SH-SY5Y (cell line): ENCODE results near the gene CRTC3.

Source experiments
- GATA2 ChIP-seq: IDR thresholded peaks from 2 replicates; pipeline ENCODE4 v1.6.1; 2011; ENCODE audit warnings: mild to moderate bottlenecking, low read depth, low read length
- GATA3 ChIP-seq: IDR thresholded peaks from 2 replicates; pipeline ENCODE4 v1.6.1; 2011; ENCODE audit warnings: low read depth, mild to moderate bottlenecking, low read length, moderate library complexity

Gene CRTC3

GRCh38 chr15:90609242-90610180 is 79.8 kb downstream of the CRTC3 start:
- no peak for TF ChIP-seq GATA3
- no peak for TF ChIP-seq GATA2

GRCh38 chr15:90610190-90610589 is 80.5 kb downstream of the CRTC3 start:
- TF ChIP-seq GATA3 (no peak), GATA2 (no peak)

DNA sequence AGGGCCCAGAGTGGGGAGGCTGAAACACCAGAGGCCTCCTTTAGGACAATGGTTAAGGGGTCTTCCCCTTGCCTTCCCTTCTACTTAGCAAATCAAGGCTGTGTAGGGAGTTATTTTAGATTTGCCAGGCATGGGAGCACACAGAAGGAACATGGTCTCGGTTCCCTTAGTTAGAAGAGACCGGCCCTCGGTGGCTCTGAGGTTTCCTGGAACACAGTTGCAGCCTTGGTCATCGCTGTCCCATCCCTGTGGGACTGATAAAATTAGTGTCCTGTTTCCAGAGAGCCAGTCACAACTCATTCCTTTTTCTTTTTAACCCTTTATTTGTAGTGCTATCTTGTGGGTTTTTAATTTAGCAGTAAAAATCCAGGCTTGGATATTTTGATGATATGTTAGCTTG is 81.4 kb downstream of the CRTC3 start:
- no peak for TF ChIP-seq GATA3

GRCh38 chr15:90617171-90617570 is 87.4 kb downstream of the CRTC3 start:
- TF ChIP-seq GATA3: no peak

- no peak for TF ChIP-seq GATA3
- no peak for TF ChIP-seq GATA2
Measured at GRCh38 chr15:90617668-90618097, 88.0 kb downstream of the CRTC3 start.

DNA sequence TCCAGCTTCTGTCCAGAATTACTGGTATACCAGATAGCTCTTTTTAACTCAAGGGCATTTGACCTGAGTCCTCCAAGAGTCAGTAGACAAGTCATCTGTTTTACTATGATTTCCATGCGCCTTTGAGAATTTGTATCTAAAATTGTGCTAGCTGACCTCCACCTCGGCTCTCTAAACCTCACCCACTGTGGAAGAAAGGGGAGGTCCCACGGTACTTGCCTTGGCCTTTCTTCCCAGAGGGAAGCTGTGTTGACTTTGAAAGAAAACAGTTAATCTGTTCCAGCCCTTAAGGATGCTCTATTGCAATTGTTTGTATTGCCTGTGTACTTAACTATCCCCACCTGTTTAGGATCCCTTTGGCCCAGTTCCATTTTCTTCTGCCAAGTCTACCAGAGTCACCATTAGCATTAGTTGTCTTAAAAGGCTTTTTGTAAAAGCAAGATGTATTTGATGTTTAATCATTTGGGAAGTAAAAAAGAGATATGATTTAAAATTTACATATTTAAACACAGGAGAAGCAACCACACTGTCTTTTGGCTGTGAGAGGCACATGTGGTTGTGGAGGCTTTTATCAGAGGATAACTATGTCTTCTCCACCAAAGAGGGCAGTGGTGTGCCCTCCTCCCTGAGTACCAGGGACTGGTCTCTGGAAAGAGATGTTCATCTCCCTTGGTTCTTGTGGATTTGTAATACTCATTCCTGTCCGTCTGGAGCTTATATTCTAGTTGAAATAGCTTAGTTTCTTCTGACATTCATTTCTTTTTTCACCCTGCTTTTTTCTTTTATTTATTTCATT is 88.8 kb downstream of the CRTC3 start:
- TF ChIP-seq GATA3: no peak
- no peak for TF ChIP-seq GATA2

DNA sequence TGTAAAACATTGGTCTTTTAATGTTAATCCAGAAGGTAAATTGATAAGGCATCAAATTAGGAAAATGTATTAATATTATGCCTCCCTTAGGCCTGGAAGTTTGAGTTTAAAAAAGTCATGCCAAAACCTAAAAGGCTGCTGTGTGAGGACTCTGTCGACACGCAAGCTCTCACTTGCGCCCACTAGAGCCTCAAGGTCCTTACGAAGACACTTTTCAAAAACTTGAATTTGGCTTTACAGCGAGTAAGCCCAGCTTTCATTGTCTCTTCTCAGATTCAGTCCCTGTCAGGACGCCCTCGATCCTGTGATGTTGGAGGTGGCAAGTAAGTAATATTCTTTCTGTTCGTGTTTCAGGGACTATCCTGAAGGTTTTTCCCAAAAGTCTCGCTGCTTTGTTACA is 89.7 kb downstream of the CRTC3 start:
- no peak for TF ChIP-seq GATA3
- no peak for TF ChIP-seq GATA2

- TF ChIP-seq GATA3 (no peak), GATA2 (no peak)
Measured at GRCh38 chr15:90619939-90620338, 90.2 kb downstream of the CRTC3 start.

DNA sequence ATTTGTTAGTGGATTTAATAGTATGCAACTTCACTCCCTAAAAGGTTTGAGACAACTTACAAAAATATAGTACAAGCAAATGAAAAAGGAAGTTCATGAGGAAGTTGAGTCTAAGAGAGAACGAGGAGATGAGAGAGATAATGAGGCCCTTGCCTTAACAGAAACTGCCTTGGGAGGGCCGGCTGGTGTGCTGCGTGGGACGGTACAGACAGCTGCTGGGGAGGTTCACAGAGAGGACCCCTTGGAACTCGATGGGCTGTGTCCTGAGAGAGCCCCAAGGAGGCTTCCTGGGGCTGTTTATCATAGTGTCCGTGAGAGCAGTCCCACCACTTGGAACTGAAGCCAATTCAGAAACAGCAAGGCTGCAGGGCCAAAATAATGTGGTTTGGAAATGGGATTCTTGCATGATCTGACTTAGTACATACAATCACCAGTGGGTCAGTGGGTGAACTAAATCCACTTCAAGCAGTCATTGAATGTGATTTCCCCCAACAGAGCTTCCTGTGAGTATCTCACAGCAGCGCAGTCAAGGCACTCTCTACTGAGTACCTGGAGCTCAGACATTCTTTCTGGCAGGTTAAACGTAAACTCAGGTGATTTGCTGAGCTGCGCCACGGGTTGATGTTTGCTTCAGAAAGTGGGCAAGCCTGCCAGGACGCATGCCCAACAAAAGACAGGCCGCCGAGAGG is 90.8 kb downstream of the CRTC3 start:
- TF ChIP-seq GATA3 (no peak), GATA2 (no peak)

- no peak for TF ChIP-seq GATA2
- TF ChIP-seq GATA3: no peak
Measured at GRCh38 chr15:90623854-90624253, 94.1 kb downstream of the CRTC3 start.

- TF ChIP-seq GATA2 (no peak), GATA3 (no peak)
Measured at GRCh38 chr15:90624278-90624981, 94.7 kb downstream of the CRTC3 start.

- TF ChIP-seq GATA3: no peak
- no peak for TF ChIP-seq GATA2
Measured at GRCh38 chr15:90625037-90625436, 95.3 kb downstream of the CRTC3 start.

- TF ChIP-seq GATA3 (no peak), GATA2 (no peak)
Measured at GRCh38 chr15:90629217-90629616, 99.5 kb downstream of the CRTC3 start.

DNA sequence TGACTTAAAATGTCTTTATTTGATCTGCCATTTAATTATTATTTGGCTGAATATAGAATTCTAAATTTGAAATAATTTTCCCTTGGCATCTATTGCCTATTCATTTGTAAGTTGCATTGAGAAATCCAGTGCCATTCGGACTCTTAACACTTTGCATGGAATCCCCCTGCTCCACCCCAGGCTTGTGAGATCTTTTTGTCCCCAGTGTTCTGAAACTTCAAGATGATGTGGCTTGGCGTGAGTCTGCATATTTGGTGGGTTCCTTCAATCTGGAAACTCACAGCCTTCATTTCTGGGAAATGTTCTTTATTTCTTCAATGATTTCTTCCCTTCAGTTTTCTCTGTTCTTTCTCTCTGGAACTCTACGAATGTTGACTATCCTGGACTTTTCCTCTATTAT is 103.6 kb downstream of the CRTC3 start:
- TF ChIP-seq GATA3 (no peak), GATA2 (no peak)
